Tibial nerve (tissue), 3 donors: Measurements from ENCODE around the gene KIF13A.

Experiments
- POLR2A ChIP-seq, 2 donors: fragments of 450-650 bp; IDR thresholded peaks; one replicate each; pipeline ENCODE4 v1.6.1; 2017; ENCODE audit warnings: antibody characterized with exemption in 2 of 2, mild to moderate bottlenecking in 2 of 2, moderate library complexity in 2 of 2
- TF ChIP-seq, protein P1 (sequence below), 5 experiments: fragments of 200-600 bp in 3 of 5; fragments of 450-650 bp in 2 of 5; sonication (generic) in 3 of 5; IDR thresholded peaks; one replicate each; pipeline ENCODE4 v1.5.1; 2016 to 2019; ENCODE audit warnings: antibody characterized with exemption in 5 of 5, mild to moderate bottlenecking in 3 of 5, moderate library complexity in 2 of 5

- TF ChIP-seq, protein P1, sequence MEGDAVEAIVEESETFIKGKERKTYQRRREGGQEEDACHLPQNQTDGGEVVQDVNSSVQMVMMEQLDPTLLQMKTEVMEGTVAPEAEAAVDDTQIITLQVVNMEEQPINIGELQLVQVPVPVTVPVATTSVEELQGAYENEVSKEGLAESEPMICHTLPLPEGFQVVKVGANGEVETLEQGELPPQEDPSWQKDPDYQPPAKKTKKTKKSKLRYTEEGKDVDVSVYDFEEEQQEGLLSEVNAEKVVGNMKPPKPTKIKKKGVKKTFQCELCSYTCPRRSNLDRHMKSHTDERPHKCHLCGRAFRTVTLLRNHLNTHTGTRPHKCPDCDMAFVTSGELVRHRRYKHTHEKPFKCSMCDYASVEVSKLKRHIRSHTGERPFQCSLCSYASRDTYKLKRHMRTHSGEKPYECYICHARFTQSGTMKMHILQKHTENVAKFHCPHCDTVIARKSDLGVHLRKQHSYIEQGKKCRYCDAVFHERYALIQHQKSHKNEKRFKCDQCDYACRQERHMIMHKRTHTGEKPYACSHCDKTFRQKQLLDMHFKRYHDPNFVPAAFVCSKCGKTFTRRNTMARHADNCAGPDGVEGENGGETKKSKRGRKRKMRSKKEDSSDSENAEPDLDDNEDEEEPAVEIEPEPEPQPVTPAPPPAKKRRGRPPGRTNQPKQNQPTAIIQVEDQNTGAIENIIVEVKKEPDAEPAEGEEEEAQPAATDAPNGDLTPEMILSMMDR (IDR thresholded peaks at IDR 0.05), result no peak
- no peak for TF ChIP-seq POLR2A (IDR thresholded peaks at IDR 0.05)
Measured at GRCh38 chr6:17855381-17855780, 132.1 kb downstream of the KIF13A start.
